GM15510 (cell line): ENCODE results near the gene SPAG5.

Experiments
- POLR2A ChIP-seq: IDR thresholded peaks from 3 replicates; pipeline ENCODE4 v1.6.1; 2011; ENCODE audit warnings: borderline replicate concordance; ENCODE audit not compliant: insufficient read length; ENCODE audit errors: extremely low read depth

Gene SPAG5

DNA sequence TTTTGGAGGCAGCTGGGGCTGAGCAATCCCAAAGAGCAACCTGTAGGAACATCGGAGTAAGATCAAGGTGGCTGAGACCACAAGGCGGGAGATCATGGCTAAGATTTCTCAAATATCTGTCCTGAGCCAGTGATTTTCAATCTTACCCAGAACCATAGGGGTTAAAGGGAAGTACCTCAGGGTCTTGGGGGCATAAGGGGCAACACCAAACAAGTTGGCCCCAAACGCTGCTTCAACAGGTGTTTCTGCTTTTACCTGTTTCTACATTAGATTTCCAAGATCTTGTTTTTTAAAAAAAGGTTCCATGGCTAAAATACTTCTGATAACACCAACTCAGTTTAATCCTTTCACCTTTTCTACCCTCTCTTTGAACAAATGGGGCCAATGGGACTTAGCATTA lies 43.8 kb downstream of the SPAG5 start:
- TF ChIP-seq POLR2A: no peak

DNA sequence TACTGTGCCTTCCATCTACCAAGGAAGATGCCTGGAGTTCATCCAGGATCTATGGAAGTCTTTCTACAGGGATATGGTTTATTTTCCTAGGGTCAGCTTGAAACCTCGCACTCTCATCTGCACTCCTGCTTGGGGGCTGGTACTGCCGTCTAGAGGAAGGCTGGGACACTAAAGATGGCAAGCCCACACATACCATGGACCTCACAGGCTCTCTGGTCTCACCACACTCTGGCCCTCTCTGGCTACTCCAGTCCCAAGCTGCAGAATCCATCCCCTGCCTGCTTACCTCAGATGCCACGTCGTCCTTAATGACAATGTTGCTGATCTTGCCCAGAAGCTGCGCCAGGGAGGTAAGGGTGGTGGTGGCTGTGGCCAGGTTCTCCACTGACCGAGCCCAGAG lies 44.3 kb downstream of the SPAG5 start:
- no peak for TF ChIP-seq POLR2A

DNA sequence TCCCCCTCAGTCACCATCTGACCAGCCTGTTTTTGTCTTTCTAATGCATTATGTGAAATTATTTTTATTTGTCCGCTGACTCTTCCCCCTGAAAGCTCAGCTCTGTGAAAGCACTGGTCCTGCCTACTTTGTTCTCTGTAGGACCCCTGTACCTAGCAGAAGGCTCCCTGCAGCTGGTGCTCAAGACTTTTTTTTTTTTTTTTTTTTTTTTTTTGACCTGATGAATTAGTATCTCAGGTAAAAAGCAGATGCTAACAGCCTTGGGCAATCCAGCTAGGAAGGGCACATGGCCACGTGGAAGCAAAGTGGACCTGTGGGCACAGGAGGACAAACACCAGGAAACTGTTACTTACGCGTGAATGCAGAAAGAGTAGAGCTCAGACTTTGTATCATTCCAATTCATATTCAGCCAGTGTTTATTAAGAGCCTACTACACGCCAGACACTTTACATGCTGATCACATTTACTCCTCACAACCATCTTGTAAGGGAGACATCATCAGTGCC lies 45.8 kb downstream of the SPAG5 start:
- TF ChIP-seq POLR2A: no peak

DNA sequence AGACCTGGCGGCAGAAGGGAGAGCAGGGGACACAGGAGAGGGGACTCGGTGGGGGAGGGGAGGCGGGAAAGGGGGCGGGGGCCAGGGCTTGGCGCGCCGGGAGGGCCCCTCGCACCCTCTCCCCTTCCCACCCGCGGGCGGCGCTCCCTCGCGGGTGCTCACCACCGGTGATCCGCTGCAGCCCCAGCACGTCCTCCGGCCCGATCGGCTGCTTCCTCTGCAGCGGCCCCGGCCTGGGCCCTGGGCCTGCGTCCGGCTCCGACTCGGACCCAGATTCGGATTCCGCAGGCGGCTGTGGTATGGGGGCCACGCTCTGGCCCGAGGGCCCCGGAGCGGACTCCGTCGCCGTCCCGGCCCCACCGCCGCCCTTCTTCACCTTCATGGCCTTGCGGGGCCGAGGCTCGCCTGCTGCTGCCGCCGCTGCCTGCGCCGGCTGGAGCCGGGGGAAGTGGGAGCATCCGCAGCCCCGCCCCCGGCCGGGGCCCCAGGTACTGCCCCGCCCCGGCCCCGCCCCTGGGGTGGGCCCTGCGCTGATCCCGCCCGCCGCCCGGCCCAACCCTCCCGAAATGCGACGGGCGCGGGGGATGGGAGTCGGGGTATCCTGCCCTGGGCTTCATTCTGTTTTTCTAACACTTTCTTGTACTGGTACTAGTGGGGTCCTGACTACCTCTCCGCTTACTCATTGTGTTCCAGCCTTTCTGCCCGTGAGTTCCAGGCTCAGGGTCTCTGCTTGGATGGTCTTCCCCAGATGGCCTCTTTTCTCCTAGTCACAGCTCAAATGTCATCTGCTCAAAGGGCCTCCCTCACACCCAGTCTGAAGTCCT lies 46.4 kb downstream of the SPAG5 start, which contains the start of gene UNC119:
UNC119 (minus strand) TSS at position 449 of the 824 bp plus-strand sequence; CDS start at position 382, 67 bp downstream.
- TF ChIP-seq POLR2A: peak; percentile 82

DNA sequence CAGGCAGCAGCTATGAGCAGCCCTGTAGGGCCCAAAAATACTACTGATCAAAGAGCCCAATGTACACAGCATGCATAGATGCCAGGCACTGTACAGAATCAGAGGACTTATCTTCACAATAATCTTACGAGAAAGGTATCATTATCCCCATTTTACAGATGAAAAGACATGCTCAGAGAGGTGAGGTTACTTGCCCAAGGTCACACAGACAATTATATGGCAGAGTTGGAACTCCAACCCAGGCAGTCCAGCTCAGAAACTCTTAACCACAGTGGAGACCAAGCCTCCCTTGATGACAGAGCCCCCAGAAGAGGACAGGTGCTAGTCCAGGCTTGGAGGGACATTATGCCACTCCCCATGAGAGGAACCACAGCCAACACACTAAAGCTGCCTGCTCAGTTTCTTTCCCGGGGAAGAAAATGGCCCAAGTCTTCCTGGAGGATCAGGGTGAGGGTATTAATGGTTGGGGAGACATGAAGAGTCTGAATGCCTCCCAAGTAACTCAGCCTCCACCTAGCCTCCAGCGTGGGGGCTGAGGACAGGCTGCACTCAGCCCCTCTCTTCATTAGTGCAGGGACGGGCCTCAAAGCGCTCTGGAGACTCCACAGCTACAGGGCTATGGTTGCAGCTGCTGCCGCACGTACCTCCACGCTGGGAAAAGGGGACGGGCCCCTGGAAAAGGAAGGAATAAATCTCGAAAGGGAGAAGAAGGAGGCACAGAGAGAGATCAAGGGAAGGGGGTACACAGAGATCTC lies 47.2 kb downstream of the SPAG5 start:
- no peak for TF ChIP-seq POLR2A

DNA sequence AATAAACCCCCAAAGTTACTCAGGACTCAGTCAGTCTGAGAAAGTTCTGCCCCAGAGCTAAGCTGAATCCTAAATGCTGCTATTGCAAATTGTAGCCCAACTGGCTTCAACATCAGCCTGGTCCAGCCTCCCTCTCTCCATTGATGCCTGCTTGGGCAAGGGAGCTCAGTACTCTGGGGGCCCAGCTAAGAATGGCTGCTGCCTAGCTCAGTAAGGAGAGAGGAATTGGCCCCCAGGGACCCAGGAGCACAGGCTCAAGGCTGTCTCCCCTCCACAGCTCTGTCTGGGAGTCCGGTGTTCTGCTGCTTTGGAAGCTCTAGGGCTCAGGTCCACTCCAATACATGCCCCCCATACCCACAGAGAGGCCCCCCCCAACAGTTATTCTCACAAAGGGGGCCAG lies 48.0 kb downstream of the SPAG5 start:
- TF ChIP-seq POLR2A: no peak

DNA sequence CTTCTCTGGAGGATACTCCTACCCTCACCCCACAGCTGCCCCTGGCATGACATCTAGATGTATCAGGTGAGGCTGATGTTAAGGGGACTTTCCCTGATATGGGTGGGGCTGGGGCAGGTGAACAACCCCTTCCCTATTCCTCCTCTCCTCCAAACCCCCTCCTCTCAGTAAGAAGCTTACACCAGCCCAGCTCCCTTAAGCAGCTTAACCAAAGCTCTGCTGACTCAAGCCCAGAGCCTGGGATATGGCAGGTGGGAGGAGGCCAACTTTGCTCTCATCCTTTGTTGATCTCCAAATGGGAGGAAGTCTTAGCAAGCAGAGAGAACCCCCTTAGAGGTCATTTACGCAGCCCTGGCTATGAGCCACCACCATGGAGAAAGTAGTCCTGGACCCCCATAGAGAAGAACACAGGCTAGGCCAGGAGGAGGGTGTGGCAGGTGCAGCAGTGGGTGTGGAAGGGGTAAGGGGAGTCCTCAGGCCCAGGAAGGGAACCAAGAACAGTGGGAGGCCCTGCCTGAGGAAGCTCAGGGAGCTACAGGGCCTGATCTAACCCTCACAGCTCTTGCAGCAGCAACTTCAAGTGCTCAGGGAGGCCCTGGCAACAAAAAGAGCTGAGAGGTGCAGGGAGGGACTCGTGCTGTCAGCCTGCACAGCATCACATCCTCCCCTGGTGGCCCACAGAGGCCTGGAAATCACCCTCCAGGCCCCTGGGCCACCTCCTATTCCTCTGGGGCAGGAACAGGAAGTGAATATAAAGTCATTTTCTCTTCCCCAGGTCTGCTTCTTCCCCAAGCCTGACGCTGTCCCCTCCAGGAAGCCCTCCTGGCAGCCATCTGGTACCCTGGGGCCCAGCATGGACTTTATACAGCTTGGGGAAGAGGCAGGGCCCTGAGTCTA lies 49.3 kb downstream of the SPAG5 start:
- no peak for TF ChIP-seq POLR2A

DNA sequence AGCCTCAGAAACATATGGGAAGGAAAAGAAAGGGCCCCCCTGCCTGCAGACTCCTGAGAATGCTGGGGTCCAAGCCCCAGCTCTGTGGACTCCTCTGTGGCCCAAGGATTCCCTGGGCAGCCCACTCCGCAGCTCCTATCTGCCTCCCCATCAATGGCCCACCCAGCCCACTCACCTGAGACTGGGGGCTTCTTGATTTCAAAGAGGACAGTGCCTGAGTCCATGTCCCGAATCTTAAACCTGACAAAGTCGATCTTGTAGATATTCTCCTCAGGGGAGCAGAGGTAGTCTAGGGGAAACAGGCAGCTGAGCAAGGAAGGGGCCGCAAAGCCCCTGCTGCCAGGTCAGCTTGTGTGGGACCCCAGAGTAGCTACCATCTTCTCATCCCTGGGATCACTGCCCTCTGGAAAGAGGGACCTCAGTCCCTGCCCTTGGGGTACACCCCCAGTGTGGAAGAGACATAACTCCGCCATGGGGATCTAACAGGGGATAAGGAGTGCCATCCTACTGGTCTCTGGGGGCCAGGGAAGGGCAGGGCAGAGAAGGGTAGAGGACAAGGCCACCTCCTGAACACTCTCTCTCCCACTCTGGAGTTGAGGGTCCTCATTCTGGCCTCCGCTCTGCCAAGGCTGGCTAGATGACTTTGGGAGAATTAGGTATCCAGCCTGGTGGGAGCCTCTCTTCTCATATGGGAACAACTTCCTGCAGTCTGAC lies 50.3 kb downstream of the SPAG5 start:
- no peak for TF ChIP-seq POLR2A

DNA sequence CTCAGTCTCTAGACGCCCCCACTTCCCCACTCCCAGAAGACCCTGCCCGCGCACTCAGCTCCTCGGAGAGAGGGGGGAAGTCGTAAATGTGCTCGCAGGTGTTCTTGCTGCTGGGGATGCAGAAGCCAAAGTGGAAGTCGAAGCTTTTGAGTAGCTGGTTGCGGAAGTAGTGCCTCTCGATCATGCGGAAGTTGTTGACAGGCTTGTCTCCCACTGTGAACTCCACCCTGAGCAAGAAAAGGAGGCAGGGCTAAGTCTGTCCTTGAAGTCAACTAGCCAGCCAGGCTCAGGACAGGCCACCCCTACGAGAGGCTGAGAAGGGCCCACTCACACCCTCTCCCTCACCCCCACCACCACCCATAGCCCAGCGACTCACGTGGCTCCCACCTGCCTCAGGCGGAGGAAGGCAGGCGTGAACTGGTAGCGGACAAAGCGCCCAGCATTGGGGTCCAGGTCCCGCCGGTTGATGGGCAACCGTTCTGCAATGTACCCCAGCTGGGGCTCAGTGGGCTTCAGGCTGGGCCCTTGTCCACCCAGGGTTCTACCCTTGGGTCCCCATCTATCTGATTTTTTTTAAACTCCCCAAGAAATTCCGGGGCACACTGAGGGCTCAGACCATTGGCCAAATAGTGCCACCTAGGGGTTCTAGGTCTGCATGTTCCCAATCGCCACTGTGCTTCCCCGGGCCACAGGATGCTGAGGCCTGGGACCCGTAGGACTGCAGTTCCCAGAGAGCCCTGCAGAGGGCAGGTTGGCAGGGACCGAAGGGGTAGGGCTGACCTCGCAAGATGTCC lies 51.0 kb downstream of the SPAG5 start:
- peak; percentile 13 for TF ChIP-seq POLR2A

DNA sequence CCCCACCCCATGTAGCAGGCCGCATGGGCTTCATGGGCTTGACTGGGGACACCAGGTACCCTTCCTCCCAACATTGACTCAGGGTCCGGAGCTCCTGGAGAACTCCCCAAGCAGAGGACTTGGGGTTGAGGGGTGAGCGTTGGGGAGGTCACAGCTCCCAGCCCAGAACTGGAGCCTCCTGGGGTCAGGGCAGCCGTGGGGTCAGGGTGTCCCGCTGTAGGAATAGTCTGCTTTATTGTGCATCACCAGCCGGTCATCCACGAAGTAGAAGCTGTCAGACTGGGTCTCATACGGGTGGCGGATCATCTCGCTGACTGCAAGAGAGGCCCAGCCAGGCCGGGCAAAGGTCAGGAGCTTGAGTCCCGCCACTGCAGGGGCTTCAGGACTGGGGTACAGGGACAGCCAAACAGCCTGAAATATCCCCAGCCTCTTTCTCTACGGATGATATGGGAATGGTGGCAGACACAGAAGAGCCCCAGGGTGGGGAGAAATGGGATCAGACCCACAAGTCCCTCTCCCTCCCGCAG lies 51.7 kb downstream of the SPAG5 start:
- TF ChIP-seq POLR2A: no peak

DNA sequence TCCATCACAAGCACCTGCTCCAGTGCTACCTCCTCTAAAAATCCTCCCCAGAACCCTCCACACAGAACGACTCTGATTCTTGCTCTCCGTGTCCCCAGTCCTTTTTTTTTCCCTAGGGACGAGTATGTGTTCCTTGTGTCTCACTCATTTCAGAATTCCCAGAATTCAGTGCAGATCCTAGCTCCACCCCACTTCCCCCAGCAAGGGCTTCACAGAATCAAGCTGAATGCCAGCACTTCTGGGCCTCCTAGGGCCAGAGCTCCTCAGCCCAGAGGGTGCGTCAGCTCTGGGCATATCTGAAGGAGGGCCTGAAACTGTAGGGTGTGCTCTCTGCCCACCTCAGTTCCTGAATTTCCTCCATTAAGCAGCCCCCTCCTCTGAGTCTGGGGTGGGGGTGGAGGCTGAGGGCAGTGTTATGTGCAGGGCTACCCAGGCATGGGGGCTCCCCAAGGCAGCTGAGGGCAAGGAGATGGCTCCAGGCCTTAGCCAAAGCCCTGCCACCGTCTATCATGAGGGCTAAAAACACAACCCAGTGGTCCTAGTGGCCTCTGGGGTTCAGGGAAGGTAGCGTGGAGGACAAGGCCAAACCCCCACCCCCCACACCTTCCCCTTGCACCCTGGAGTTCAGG lies 52.9 kb downstream of the SPAG5 start:
- no peak for TF ChIP-seq POLR2A

DNA sequence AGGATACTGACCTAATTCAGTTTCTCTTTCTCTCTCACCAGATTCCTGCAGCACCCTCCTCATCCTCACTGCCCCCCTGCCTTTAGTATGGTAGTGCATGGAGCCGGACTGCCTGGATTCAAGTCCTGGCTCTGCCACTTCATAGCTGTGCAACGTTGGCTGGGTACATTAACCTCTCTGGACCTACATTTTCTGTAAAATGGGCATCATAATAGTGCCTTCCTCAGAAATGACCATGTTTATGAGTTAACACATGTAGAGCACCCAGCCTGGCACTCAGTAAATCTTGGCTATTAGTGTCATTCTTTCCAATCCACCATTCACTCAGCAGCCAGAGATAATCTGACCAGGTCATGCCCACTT lies 53.7 kb downstream of the SPAG5 start:
- TF ChIP-seq POLR2A: no peak
